Lower leg skin (tissue), 3 donors: ENCODE data around the gene ZNF253.

Experiments
- POLR2A ChIP-seq, 2 donors: fragments of 450-650 bp; IDR thresholded peaks; one replicate each; pipeline ENCODE4 v1.6.1; 2016 to 2017; ENCODE audit warnings: antibody characterized with exemption in 2 of 2, mild to moderate bottlenecking in 1 of 2, moderate library complexity in 1 of 2
- TF ChIP-seq, protein P1 (sequence below), 3 donors: fragments of 450-650 bp; IDR thresholded peaks; one replicate each; pipeline ENCODE4 v1.5.1; 2016; ENCODE audit warnings: antibody characterized with exemption in 3 of 3, mild to moderate bottlenecking in 3 of 3, moderate library complexity in 2 of 3

DNA sequence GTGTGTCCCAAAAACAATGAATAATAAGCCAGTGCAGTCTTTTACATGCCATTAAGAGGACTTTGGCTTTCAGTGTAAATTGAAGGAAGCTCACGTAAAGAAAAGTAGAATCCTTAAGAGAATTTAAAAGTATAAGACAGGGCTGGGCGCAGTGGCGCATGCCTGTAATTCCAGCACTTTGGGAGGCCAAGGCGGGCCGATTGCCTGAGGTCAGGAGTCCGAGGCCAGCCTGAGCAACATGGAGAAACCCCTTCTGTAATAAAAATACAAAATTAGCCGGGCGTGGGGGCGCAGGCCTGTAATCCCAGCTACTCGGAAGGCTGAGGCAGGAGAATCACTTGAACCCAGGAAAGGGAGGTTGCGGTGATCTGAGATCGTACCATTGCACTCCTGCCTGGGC is 17.9 kb upstream of the ZNF253 start:
- TF ChIP-seq, protein P1, sequence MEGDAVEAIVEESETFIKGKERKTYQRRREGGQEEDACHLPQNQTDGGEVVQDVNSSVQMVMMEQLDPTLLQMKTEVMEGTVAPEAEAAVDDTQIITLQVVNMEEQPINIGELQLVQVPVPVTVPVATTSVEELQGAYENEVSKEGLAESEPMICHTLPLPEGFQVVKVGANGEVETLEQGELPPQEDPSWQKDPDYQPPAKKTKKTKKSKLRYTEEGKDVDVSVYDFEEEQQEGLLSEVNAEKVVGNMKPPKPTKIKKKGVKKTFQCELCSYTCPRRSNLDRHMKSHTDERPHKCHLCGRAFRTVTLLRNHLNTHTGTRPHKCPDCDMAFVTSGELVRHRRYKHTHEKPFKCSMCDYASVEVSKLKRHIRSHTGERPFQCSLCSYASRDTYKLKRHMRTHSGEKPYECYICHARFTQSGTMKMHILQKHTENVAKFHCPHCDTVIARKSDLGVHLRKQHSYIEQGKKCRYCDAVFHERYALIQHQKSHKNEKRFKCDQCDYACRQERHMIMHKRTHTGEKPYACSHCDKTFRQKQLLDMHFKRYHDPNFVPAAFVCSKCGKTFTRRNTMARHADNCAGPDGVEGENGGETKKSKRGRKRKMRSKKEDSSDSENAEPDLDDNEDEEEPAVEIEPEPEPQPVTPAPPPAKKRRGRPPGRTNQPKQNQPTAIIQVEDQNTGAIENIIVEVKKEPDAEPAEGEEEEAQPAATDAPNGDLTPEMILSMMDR (IDR thresholded peaks at IDR 0.05) = no peak
- TF ChIP-seq POLR2A (IDR thresholded peaks at IDR 0.05) = no peak
